Subcutaneous adipose tissue (tissue), 4 donors: ENCODE results near the gene GDPD5. TPM values are rescaled to one million over a fixed set of nuclear protein-coding genes. Genes with fewer than 3 reads are reported as not detected.

Experiments used
- CTCF ChIP-seq: fragments of 450-650 bp; IDR thresholded peaks from one replicate; pipeline ENCODE4 v1.5.1; 2016; ENCODE audit warnings: low read depth, mild to moderate bottlenecking, control low read depth, antibody characterized with exemption, moderate library complexity
- total RNA-seq, 4 donors: library from RNA; depleted of rRNA; stranded (reverse); fragments of >200 nt; gene quantifications; one replicate each; pipeline ENCODE4 v1.1.0, GENCODE V29; 2016

The GDPD5 gene
- total RNA-seq, 4 donors from 2014 or later, result 19.2 to 96.8 (median 32.6) TPM

GRCh38 chr11:75453916-75454655 lies 71.7 kb downstream of the GDPD5 start:
- no peak for TF ChIP-seq CTCF

GRCh38 chr11:75450826-75451821 lies 74.6 kb downstream of the GDPD5 start:
- no peak for TF ChIP-seq CTCF

GRCh38 chr11:75450236-75450635 lies 75.5 kb downstream of the GDPD5 start:
- no peak for TF ChIP-seq CTCF

GRCh38 chr11:75449776-75450175 lies 76.0 kb downstream of the GDPD5 start:
- no peak for TF ChIP-seq CTCF

GRCh38 chr11:75449271-75449670 lies 76.5 kb downstream of the GDPD5 start:
- no peak for TF ChIP-seq CTCF

- no peak for TF ChIP-seq CTCF
Observed at GRCh38 chr11:75447415-75447814, 78.3 kb downstream of the GDPD5 start.
